NCI-H128 (cell line): ENCODE results near the gene EIF4A2.
A peak's percentile ranks its signal among the peaks of the same experiment; 100 is the strongest.
"Not testable (repeated sequence)": the region's sequence is repeated elsewhere in the genome, so short reads cannot be mapped to it uniquely, and the experiment has no call there.

Experiments used
- DNase-seq: peaks from one replicate; lab custom pipeline; 2025; ENCODE audit not compliant: unreplicated experiment; lab: John Stamatoyannopoulos, UW

The EIF4A2 gene

DNA sequence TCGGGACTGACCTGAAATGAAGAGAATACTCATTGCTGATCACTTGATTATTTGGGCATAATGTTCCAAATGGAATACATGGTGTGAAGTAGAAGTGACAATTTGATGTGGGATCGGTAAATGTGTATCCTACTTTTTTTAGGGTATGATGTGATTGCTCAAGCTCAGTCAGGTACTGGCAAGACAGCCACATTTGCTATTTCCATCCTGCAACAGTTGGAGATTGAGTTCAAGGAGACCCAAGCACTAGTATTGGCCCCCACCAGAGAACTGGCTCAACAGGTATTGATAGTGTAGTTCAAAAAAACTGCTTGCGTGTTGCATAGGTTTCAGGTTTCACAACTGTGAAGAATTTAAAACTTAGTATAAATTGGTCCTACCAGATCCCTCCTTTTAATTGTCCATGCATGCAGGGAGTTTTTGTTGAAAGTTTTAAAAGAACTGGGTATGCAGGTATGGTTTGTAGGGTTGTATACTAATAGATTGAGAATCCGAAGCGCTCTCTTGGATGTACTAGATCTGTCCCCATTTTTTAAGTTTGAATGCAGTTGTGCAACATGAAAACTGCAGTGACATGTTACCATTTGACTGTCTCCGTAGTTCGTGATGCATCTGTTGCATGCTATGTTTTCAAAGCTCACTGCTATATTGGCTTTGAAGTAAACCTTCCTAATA lies 1.6 kb downstream of the EIF4A2 start:
- no peak for DNase-seq

GRCh38 chr3:186785495-186786018 lies 2.2 kb downstream of the EIF4A2 start:
- no peak for DNase-seq

DNA sequence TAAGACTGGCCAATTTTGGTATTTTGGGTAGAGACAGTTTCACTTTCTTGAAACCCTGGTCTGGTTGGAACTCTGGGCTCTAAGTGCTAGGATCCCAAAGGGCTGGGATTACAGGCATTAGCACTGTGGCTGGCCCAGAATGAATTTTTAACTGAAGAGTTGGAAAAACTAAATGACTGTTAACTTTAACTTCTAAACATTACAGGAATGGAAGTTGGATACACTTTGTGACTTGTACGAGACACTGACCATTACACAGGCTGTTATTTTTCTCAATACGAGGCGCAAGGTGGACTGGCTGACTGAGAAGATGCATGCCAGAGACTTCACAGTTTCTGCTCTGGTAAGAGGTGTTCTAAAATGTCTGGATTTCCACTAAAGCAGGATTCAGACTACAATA lies 3.5 kb downstream of the EIF4A2 start:
- DNase-seq, result no peak

DNA sequence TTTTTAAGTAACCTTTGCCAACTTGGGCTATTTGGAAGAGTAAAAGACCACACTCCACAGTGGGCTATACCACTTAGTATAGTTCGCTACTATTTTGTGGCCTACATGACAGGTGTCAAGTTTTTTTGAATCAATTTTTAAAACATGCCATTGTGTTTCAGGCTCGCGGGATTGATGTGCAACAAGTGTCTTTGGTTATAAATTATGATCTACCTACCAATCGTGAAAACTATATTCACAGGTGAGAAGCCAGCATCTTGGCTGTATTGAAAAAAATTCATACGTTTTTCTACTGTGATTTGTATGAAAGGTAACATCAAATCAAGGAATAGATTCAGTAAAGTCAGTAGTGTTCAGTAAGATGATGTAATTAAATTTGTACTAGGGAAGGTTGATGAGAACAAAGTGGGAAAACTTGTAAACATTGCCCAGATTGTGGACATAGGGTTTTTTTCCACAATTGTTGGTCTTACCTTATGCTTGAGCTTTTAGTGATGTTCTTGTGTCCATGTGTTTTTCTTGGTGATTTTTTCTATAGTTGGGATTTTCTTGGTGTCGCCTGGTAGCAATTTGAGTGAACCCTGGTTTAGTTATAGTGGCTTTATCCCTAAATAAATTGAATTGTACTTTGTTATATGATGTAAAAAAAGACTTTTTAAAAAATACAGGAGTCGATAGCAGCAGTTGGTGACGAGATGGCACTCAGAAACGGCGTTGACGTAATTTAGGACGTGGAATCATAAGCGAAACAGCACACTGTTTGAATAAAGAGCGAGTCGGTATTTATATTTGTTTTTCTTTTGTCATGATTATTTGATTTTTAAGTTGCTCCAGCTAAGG lies 4.5 kb downstream of the EIF4A2 start:
- DNase-seq, result no peak

- no peak for DNase-seq
Observed at GRCh38 chr3:186788482-186789370, 5.3 kb downstream of the EIF4A2 start.

- DNase-seq, result no peak
Observed at GRCh38 chr3:186789554-186790260, 6.3 kb downstream of the EIF4A2 start.

DNA sequence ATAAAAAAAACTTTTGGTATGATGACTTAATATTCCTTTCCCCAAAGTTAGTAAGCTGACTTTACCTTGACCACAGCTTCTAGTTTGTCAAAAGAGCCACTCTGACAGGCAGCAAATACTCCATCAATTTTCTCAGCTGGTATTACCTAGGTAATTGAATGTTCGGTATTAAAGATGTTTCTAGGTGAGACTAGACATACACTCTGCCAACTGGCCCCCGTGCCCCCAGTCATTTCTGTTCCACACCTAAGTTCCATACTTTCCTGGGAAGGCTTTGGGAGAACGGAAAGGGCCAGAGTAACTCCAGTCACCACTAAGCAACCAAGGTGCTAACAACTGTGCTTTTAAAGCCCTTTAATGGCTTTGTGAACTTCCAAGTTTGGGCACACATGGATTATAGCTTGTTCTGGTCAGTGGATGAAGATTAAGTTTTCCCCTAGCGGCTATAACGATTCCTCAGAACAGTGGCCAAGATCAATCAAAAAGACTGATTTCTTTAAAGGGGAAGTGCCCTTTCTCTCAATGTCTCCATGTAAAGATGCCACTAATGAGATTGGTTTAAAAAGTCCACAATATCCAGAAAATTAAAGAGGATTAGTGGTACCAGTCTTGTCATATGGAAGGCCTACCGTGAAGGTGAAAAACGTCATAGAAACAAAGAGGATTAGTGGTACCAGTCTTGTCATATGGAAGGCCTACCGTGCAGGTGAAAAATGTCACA lies 7.0 kb downstream of the EIF4A2 start:
- DNase-seq, result no peak

DNA sequence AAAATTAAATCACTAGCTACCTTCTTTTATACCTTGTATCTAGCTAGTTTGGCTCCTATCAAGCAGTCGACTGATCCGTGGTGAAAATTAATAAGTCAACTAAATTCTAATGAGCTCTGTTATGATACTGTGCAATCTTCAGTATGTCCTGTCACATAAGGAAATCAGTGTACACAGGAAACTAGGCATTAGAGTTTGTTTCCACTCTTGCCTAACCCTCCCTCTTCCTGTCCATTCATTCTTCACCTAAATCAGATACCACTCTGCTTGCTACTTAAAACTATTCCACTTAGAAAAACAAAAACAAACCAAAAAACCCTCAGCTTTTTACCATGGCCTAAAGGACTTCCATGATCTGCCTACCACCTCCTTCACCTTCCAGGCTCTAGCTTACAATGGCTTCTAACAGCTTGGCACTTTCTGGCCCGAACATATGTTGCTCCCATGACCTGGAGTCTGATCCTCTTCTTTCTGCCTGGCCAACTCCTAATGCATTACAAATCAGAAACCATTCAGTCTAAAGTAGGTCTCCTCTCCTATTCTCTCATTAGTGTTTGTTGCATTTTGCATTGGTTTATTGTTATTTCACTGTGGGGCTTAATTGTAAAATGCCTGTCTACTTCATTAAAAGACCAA lies 15.0 kb downstream of the EIF4A2 start:
- no peak for DNase-seq

DNA sequence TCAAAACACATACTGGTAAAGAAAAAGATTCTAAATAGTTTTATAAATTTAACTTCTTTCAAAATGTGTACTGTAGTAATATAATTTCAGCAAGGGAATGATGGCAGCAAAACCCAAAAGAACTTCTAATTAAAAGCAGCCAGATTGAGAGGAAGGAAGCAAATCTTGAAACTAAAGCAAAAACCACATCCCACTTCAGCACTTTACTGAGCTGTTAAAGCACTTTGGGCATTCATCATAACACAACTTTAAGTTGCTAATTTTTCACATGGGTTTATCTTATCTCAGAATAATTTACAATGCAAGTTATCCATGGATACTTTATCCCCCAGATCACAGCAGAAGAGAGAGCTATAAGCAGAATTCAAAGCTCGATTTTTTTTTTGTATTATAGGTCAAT lies 16.9 kb downstream of the EIF4A2 start:
- DNase-seq, result no peak

DNA sequence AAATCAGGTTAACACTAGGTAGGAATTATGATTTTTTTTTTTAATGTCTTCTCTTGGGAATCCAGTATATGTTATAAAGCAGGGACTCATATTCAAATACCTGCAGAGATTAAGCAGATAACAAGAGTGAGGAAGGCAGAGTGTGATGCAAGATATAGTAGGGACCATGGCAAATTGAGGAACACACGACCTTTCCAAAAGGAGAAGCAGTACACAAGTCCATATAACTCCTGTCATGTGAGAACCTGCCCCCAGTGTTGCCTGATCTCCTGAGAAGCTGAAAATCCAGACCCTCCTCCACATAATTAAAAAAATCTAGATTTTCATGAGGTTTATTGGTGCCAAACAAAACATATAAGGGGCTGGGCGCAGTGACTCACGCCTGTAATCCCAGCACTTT lies 19.3 kb downstream of the EIF4A2 start:
- DNase-seq, result no peak

GRCh38 chr3:186803447-186803846 lies 20.1 kb downstream of the EIF4A2 start:
- not testable (repeated sequence) for DNase-seq

- peak; percentile 65 for DNase-seq
Observed at GRCh38 chr3:186806089-186807055, 23.0 kb downstream of the EIF4A2 start, which contains the start of gene RFC4. Gene RFC4 (minus strand): TSS chr3:186806482. CDS start chr3:186804713, 1,769 bp downstream.

DNA sequence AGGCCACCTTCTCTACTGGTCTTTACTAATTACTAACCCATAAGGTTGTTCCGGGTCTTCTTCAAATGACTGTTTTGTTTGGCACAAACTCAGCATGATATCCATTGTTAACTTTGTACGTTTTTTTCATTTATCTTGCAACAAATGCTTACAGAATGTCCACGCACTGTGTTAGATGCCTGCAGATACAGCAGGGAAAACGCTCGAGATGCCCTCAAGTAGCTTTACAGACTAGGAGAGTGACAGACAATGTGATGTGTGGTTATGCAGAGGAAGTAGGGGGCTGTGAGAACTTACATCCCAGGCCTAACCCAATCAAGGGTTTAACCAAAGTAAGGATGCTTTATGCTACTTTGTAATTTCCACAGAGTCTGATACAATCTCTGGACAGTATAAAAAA lies 23.9 kb downstream of the EIF4A2 start:
- DNase-seq, result no peak

DNA sequence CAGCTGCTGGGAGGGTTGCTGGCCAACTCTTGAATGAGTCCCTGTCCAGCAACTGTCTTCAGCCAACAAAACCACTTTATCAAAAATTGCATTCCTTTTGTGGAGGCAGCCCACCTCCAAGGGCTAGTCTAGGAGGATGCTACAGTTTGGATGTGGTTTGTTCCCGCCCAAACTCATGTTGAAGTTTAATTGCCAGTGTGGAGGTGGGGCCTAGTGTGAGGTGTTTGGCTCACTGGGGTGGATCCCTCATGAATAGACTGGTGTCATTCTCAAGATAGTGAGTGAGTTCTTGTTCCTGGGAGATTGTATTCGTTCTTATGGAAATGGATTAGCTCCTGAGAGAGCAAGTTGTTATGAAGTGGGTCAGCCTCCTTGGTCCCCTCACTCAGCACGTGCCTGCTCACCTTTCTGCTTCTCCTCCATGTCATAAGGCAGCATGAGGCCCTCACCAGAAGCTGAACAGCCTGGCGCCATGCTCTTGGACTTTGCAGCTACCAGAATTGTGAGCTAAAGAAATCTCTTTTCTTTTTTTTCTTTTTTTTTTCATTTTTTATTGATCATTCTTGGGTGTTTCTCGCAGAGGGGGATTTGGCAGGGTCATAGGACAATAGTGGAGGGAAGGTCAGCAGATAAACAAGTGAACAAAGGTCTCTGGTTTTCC lies 27.1 kb downstream of the EIF4A2 start:
- no peak for DNase-seq

- DNase-seq, result not testable (repeated sequence)
Observed at GRCh38 chr3:186811313-186811712, 27.9 kb downstream of the EIF4A2 start.

DNA sequence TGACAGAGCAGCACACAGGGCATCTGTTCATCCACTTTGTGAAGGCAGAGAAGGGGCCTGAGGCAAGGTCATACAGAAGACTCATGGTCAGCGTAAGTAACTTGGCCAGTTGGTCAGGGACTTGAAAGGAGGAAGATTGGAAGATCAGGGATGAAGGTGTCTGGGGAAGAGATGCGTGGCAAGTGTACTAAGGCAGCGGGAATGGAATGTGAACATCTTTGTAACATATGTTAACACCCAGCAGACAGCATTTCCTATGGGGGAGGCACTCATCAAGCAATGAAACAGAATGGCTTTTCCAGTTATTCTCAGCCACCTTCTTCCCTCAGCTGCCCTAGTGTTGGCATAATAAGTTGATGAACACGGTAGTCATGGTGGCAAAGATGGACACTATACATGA lies 30.7 kb downstream of the EIF4A2 start:
- no peak for DNase-seq

DNA sequence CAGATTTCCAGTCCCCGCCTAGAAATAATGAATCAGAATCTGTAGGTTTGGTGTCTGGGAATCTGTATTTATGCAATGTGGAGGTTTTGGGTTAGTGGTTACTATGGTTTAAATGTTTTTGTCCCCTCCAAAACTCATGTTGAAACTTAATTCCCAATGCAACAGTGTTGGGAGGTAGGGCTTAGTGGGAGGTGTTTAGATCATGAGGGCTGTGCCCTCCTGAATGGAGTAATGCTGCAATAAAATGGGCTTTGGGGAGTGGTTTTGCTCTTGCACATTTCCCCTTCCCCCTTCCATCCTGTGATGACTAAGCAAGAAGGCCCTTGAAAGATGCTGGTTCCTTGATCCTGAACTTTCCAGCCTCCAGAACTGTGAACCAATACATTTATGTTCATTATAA lies 32.1 kb downstream of the EIF4A2 start:
- no peak for DNase-seq

DNA sequence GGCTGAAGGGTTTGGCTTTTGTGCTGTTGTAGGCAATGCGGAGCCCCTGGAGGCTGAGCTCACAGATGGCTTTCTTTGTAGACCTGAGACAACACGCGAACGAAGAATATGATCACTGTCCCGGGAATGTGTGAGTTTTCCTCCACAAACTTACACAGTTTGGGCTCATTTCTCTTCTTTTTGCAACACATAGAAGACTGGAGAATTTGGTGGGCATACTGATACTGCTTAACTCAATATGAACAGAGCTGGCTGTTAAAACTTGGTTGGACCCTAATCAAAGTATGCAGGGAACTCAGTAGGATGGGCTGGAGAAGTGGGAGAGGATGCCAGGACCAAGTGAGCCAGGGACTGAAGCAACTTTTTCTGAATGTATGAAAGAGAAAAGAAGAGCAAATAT lies 35.1 kb downstream of the EIF4A2 start:
- no peak for DNase-seq
